Rectal smooth muscle tissue (tissue), 1 donor: ENCODE measurements around the gene TEX22.

Experiments
- H3K27ac ChIP-seq: one replicate; pipeline ENCODE4 v1.7.0; 2013; ENCODE audit warnings: low read depth, low read length, inconsistent platforms
- H3K27me3 ChIP-seq: one replicate; pipeline ENCODE4 v1.7.0; 2013; ENCODE audit warnings: low read length; ENCODE audit not compliant: control insufficient read depth, insufficient read depth
- H3K36me3 ChIP-seq: one replicate; pipeline ENCODE4 v1.7.0; 2013; ENCODE audit warnings: low read length; ENCODE audit not compliant: control insufficient read depth, insufficient read depth
- H3K4me1 ChIP-seq: one replicate; pipeline ENCODE4 v1.7.0; 2013; ENCODE audit warnings: low read length; ENCODE audit not compliant: control insufficient read depth, insufficient read depth
- H3K4me3 ChIP-seq: one replicate; pipeline ENCODE4 v1.7.0; 2013; ENCODE audit warnings: low read length
- H3K9ac ChIP-seq: one replicate; pipeline ENCODE4 v1.7.0; 2013; ENCODE audit warnings: low read length

TEX22 gene

GRCh38 chr14:105398044-105398725 is at the start of gene TEX22:
Gene TEX22 (plus strand): TSS chr14:105398538. CDS start chr14:105399341, 803 bp downstream.
- Histone ChIP-seq H3K4me3 (peak within 1 kb of the TSS; percentile 85), H3K27me3 (no peaks in the 10 kb centered on the region), H3K36me3 (peaks cover 6% of the 10 kb centered on the region), H3K27ac (peak within 1 kb of the TSS; percentile 76), H3K9ac (peak within 1 kb of the TSS; percentile 81), H3K4me1 (peaks cover 8% of the 10 kb centered on the region)

GRCh38 chr14:105348945-105349699 is 49.2 kb upstream of the TEX22 start:
- H3K9ac ChIP-seq = no peak overlapping the region
- H3K27me3 ChIP-seq = no peaks in the 10 kb centered on the region
- no peaks in the 10 kb centered on the region for H3K36me3 ChIP-seq
- no peaks in the 10 kb centered on the region for H3K4me1 ChIP-seq
- no peak overlapping the region for H3K27ac ChIP-seq
- H3K4me3 ChIP-seq = no peak overlapping the region

GRCh38 chr14:105349992-105350391 is 48.3 kb upstream of the TEX22 start:
- Histone ChIP-seq H3K4me3 (no peak overlapping the region), H3K36me3 (no peaks in the 10 kb centered on the region), H3K27ac (no peak overlapping the region), H3K4me1 (no peaks in the 10 kb centered on the region), H3K9ac (no peak overlapping the region), H3K27me3 (no peaks in the 10 kb centered on the region)

GRCh38 chr14:105350450-105351244 is 47.7 kb upstream of the TEX22 start:
- no peaks in the 10 kb centered on the region for H3K4me1 ChIP-seq
- no peaks in the 10 kb centered on the region for H3K36me3 ChIP-seq
- H3K9ac ChIP-seq = no peak overlapping the region
- no peak overlapping the region for H3K4me3 ChIP-seq
- no peak overlapping the region for H3K27ac ChIP-seq
- no peaks in the 10 kb centered on the region for H3K27me3 ChIP-seq

- Histone ChIP-seq H3K4me3 (no peak overlapping the region), H3K36me3 (peaks cover 3% of the 10 kb centered on the region), H3K9ac (no peak overlapping the region), H3K4me1 (no peaks in the 10 kb centered on the region), H3K27me3 (no peaks in the 10 kb centered on the region), H3K27ac (no peak overlapping the region)
Measured at GRCh38 chr14:105351410-105351809, 46.9 kb upstream of the TEX22 start.

GRCh38 chr14:105351920-105352851 is 46.2 kb upstream of the TEX22 start:
- Histone ChIP-seq H3K9ac (no peak overlapping the region), H3K36me3 (peaks cover 3% of the 10 kb centered on the region), H3K27me3 (no peaks in the 10 kb centered on the region), H3K27ac (no peak overlapping the region), H3K4me1 (no peaks in the 10 kb centered on the region), H3K4me3 (no peak overlapping the region)

GRCh38 chr14:105353136-105353535 is 45.2 kb upstream of the TEX22 start:
- Histone ChIP-seq H3K27ac (no peak overlapping the region), H3K4me1 (no peaks in the 10 kb centered on the region), H3K36me3 (peaks cover 3% of the 10 kb centered on the region), H3K9ac (no peak overlapping the region), H3K27me3 (no peaks in the 10 kb centered on the region), H3K4me3 (no peak overlapping the region)

- H3K9ac ChIP-seq = no peak overlapping the region
Measured at GRCh38 chr14:105354541-105354940, 43.8 kb upstream of the TEX22 start.

GRCh38 chr14:105355049-105355575 is 43.2 kb upstream of the TEX22 start:
- Histone ChIP-seq H3K27me3 (no peaks in the 10 kb centered on the region), H3K4me3 (no peak overlapping the region), H3K36me3 (peaks cover 3% of the 10 kb centered on the region), H3K27ac (no peak overlapping the region), H3K9ac (no peak overlapping the region), H3K4me1 (no peaks in the 10 kb centered on the region)

More at GRCh38 chr14:105354541-105354940, 43.8 kb upstream of the TEX22 start:
- no peak overlapping the region for H3K27ac ChIP-seq
- H3K4me1 ChIP-seq = no peaks in the 10 kb centered on the region
- no peaks in the 10 kb centered on the region for H3K27me3 ChIP-seq
- peaks cover 3% of the 10 kb centered on the region for H3K36me3 ChIP-seq
- H3K4me3 ChIP-seq = no peak overlapping the region

- H3K9ac ChIP-seq = no peak overlapping the region
- peaks cover 6% of the 10 kb centered on the region for H3K36me3 ChIP-seq
- H3K27ac ChIP-seq = no peak overlapping the region
- no peak overlapping the region for H3K4me3 ChIP-seq
- no peaks in the 10 kb centered on the region for H3K27me3 ChIP-seq
- H3K4me1 ChIP-seq = no peaks in the 10 kb centered on the region
Measured at GRCh38 chr14:105355850-105356604, 42.3 kb upstream of the TEX22 start.

GRCh38 chr14:105356927-105357326 is 41.4 kb upstream of the TEX22 start:
- no peaks in the 10 kb centered on the region for H3K4me1 ChIP-seq
- H3K27me3 ChIP-seq = no peaks in the 10 kb centered on the region
- no peak overlapping the region for H3K9ac ChIP-seq
- H3K4me3 ChIP-seq = no peak overlapping the region
- peaks cover 6% of the 10 kb centered on the region for H3K36me3 ChIP-seq
- H3K27ac ChIP-seq = no peak overlapping the region
